OCI-LY1 (cell line): Measurements from ENCODE around the gene PHKB.

Experiments
- EZH2 ChIP-seq: fragments of 200-600 bp; sonication (generic), shearing (Covaris generic); IDR thresholded peaks from 2 replicates; pipeline ENCODE4 v1.8.0; 2017; ENCODE audit warnings: borderline replicate concordance, mixed run types, mild to moderate bottlenecking, antibody characterized with exemption, low read length, moderate library complexity, mixed read lengths
- TF ChIP-seq, protein P1 (sequence below): fragments of 200-600 bp; sonication (generic), shearing (Covaris generic); IDR thresholded peaks from 2 replicates; pipeline ENCODE4 v1.5.1; 2017; ENCODE audit warnings: mild to moderate bottlenecking, antibody characterized with exemption, low read length, moderate library complexity, mixed read lengths

DNA sequence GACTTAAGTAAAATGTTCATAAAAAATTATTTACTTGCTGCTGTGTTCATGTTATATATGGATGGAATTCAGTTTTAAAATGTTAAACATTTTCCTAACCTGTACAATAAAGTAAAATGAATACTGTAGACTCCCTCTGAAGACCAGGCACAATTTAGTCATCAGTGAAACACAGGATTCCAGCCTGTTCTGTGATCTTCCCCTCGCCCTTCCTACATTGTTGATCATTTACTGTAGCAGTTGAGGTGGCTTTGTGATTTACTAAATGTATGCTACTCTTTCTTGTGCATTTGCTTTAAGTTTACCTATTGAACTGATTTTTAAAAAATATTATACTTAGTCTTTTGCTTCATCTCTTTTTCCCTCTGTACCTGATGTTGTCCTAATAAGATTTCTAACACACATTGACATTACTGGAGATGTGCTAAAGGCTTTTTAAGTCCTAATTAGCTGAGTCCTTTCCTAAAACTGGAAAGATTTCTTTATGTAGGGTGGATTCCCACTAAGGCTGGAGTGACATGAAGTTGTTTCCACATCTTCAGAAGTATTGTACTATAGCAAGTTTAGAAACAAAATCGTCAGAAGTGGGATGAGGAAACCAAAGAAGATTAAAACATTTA lies 38.1 kb downstream of the PHKB start:
- TF ChIP-seq, protein P1, sequence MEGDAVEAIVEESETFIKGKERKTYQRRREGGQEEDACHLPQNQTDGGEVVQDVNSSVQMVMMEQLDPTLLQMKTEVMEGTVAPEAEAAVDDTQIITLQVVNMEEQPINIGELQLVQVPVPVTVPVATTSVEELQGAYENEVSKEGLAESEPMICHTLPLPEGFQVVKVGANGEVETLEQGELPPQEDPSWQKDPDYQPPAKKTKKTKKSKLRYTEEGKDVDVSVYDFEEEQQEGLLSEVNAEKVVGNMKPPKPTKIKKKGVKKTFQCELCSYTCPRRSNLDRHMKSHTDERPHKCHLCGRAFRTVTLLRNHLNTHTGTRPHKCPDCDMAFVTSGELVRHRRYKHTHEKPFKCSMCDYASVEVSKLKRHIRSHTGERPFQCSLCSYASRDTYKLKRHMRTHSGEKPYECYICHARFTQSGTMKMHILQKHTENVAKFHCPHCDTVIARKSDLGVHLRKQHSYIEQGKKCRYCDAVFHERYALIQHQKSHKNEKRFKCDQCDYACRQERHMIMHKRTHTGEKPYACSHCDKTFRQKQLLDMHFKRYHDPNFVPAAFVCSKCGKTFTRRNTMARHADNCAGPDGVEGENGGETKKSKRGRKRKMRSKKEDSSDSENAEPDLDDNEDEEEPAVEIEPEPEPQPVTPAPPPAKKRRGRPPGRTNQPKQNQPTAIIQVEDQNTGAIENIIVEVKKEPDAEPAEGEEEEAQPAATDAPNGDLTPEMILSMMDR, result no peak
- no peak for TF ChIP-seq EZH2
